ENCODE measurements around the gene ALDH4A1.

ALDH4A1 gene

GRCh38 chr1:18943914-18944572 is 41.7 kb upstream of the ALDH4A1 start:
- Mint-ChIP-seq H3K27ac (peak overlapping the region; percentile 26), H3K4me3 (no peak overlapping the region), H3K36me3 (peaks cover 2 to 3% of the 10 kb centered on the region in 2 donors), H3K4me1 (peaks cover 34 to 44% of the 10 kb centered on the region in 2 donors), H3K9me3 (no peaks in the 10 kb centered on the region), H3K27me3 (no peaks in the 10 kb centered on the region)
- no peak for ATAC-seq (replicated peaks)
- no peak for DNase-seq

GRCh38 chr1:18943162-18943561 is 40.8 kb upstream of the ALDH4A1 start:
- Mint-ChIP-seq H3K36me3 (peaks cover 2 to 3% of the 10 kb centered on the region in 2 donors), H3K27ac (no peak overlapping the region), H3K4me3 (no peak overlapping the region), H3K9me3 (no peaks in the 10 kb centered on the region), H3K4me1 (peaks cover 32 to 44% of the 10 kb centered on the region in 2 donors), H3K27me3 (no peaks in the 10 kb centered on the region)
- ATAC-seq (replicated peaks) (no peak), DNase-seq (no peak)

GRCh38 chr1:18942340-18942739 is 40.0 kb upstream of the ALDH4A1 start:
- Mint-ChIP-seq H3K36me3 (peaks cover 2 to 3% of the 10 kb centered on the region in 2 donors), H3K9me3 (no peaks in the 10 kb centered on the region), H3K27me3 (no peaks in the 10 kb centered on the region), H3K4me1 (peaks cover 25 to 37% of the 10 kb centered on the region in 2 donors), H3K27ac (no peak overlapping the region), H3K4me3 (no peak overlapping the region)
- DNase-seq (no peak), ATAC-seq (replicated peaks) (no peak)

- no peaks in the 10 kb centered on the region for H3K27me3 Mint-ChIP-seq
- H3K9me3 Mint-ChIP-seq: no peaks in the 10 kb centered on the region
- ATAC-seq (replicated peaks) (no peak), DNase-seq (no peak)
- H3K4me1 Mint-ChIP-seq: peaks cover 25 to 37% of the 10 kb centered on the region in 2 donors
- H3K4me3 Mint-ChIP-seq: no peak overlapping the region
- no peak overlapping the region for H3K27ac Mint-ChIP-seq
- H3K36me3 Mint-ChIP-seq: peaks cover 2 to 3% of the 10 kb centered on the region in 2 donors
Observed at GRCh38 chr1:18941221-18942141, 39.1 kb upstream of the ALDH4A1 start.

GRCh38 chr1:18940303-18941020 is 38.1 kb upstream of the ALDH4A1 start:
- ATAC-seq (replicated peaks): no peak
- no peak overlapping the region for H3K27ac Mint-ChIP-seq
- no peak overlapping the region for H3K4me3 Mint-ChIP-seq
- H3K27me3 Mint-ChIP-seq: no peaks in the 10 kb centered on the region
- no peak for DNase-seq
- no peaks in the 10 kb centered on the region for H3K9me3 Mint-ChIP-seq
- H3K4me1 Mint-ChIP-seq: peaks cover 23 to 38% of the 10 kb centered on the region in 2 donors
- peaks cover 2 to 3% of the 10 kb centered on the region in 2 donors for H3K36me3 Mint-ChIP-seq

- Mint-ChIP-seq H3K27me3 (no peaks in the 10 kb centered on the region), H3K4me3 (no peak overlapping the region), H3K36me3 (peaks cover 2 to 3% of the 10 kb centered on the region in 2 donors), H3K4me1 (peaks cover 22 to 33% of the 10 kb centered on the region in 2 donors), H3K27ac (no peak overlapping the region), H3K9me3 (no peaks in the 10 kb centered on the region)
- DNase-seq (no peak), ATAC-seq (replicated peaks) (no peak)
Observed at GRCh38 chr1:18939398-18940302, 37.3 kb upstream of the ALDH4A1 start.

- Mint-ChIP-seq H3K9me3 (no peaks in the 10 kb centered on the region), H3K36me3 (peaks cover 2 to 3% of the 10 kb centered on the region in 2 donors), H3K4me1 (peaks cover 18 to 33% of the 10 kb centered on the region in 2 donors), H3K27me3 (no peaks in the 10 kb centered on the region), H3K27ac (peak overlapping the region; percentile 31), H3K4me3 (no peak overlapping the region)
- no peak for DNase-seq
- no peak for ATAC-seq (replicated peaks)
Observed at GRCh38 chr1:18938707-18939070, 36.3 kb upstream of the ALDH4A1 start.

GRCh38 chr1:18938008-18938706 is 35.8 kb upstream of the ALDH4A1 start:
- Mint-ChIP-seq H3K36me3 (no peaks in the 10 kb centered on the region), H3K27ac (no peak overlapping the region), H3K9me3 (no peaks in the 10 kb centered on the region), H3K27me3 (no peaks in the 10 kb centered on the region), H3K4me1 (peaks cover 18 to 33% of the 10 kb centered on the region in 2 donors), H3K4me3 (no peak overlapping the region)
- DNase-seq: no peak
- ATAC-seq (replicated peaks): peak; percentile 52 to 72

GRCh38 chr1:18937539-18937938 is 35.2 kb upstream of the ALDH4A1 start:
- ATAC-seq (replicated peaks) (no peak), DNase-seq (no peak)
- Mint-ChIP-seq H3K27ac (no peak overlapping the region), H3K4me1 (peaks cover 20 to 37% of the 10 kb centered on the region in 2 donors), H3K4me3 (no peak overlapping the region), H3K27me3 (no peaks in the 10 kb centered on the region), H3K36me3 (no peaks in the 10 kb centered on the region), H3K9me3 (no peaks in the 10 kb centered on the region)

- H3K27me3 Mint-ChIP-seq: no peaks in the 10 kb centered on the region
- H3K36me3 Mint-ChIP-seq: no peaks in the 10 kb centered on the region
- H3K27ac Mint-ChIP-seq: no peak overlapping the region
- H3K4me1 Mint-ChIP-seq: peaks cover 26 to 43% of the 10 kb centered on the region in 2 donors
- ATAC-seq (replicated peaks) (no peak), DNase-seq (no peak)
- H3K4me3 Mint-ChIP-seq: no peak overlapping the region
- no peaks in the 10 kb centered on the region for H3K9me3 Mint-ChIP-seq
Observed at GRCh38 chr1:18936814-18937481, 34.6 kb upstream of the ALDH4A1 start.

GRCh38 chr1:18936471-18936813 is 34.1 kb upstream of the ALDH4A1 start:
- ATAC-seq (replicated peaks) (no peak), DNase-seq (no peak)
- H3K27ac Mint-ChIP-seq: no peak overlapping the region
- no peaks in the 10 kb centered on the region for H3K27me3 Mint-ChIP-seq
- peaks cover 31 to 48% of the 10 kb centered on the region in 2 donors for H3K4me1 Mint-ChIP-seq
- H3K4me3 Mint-ChIP-seq: no peak overlapping the region
- no peaks in the 10 kb centered on the region for H3K9me3 Mint-ChIP-seq
- no peaks in the 10 kb centered on the region for H3K36me3 Mint-ChIP-seq

- ATAC-seq (replicated peaks) (no peak), DNase-seq (no peak)
- Mint-ChIP-seq H3K4me3 (no peak overlapping the region), H3K4me1 (peaks cover 41 to 53% of the 10 kb centered on the region in 2 donors), H3K27ac (no peak overlapping the region), H3K36me3 (no peaks in the 10 kb centered on the region), H3K27me3 (no peaks in the 10 kb centered on the region), H3K9me3 (no peaks in the 10 kb centered on the region)
Observed at GRCh38 chr1:18934205-18935000, 32.0 kb upstream of the ALDH4A1 start.

All from stimulated activated naive B cell treated with anti-CD40 and anti-IgM and Interleukin-4, amounts not matched to agents 10 μg/mL and 1 μg/mL and 100 μg/mL, for 72 hours (primary cell).